ENCODE data around the gene SIN3B. TPM values are rescaled to one million over a fixed set of nuclear protein-coding genes. Genes with fewer than 3 reads are reported as not detected.

The SIN3B gene
- total RNA-seq, 5 donors from 2014 or later (not counting 1 experiment from before 2014, with no cell fraction given): 76.4 to 94.5 (median 84.1) TPM

DNA sequence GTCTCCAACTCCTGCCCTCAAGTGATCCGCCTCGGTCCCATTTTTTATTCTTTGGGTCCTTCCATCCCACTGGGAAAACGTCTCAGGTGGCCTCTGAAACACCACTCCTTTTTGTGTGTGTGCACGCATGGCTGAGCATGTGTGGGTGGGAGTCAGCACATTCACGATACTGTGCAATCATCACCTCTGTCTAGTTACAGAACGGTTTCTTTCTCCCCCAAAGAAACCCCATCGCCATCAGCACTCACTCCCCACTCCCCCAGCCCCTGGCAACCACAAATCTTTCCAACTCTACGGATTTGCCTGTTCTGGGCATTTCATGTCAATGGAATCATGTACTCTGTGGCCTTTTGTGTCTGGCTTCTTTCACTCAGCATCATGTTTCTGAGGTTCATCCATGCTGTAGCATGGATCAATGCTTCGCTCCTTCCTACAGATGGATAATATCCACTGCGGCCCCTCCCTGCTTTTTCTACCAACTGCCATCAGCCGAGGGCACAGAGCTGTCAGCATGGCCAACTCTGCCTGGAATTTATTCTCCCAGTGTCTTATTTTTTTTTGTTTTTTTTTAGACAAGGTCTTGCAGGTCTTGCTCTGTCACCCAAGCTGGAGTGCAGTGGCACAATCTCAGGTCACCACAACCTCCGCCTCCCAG lies 69.3 kb downstream of the SIN3B start:
- H3K27me3 Mint-ChIP-seq: peaks cover 22 to 23% of the 10 kb centered on the region in 2 donors
- ATAC-seq (replicated peaks in 1 of 4) (no peak), DNase-seq (no peak)
- H3K9me3 Mint-ChIP-seq: no peaks in the 10 kb centered on the region
- ChIA-PET CTCF (no interaction called here), POLR2A (no interaction called here)
- no peak overlapping the region for H3K4me3 ChIP-seq (ENCODE audit: control insufficient read depth in 1 of 2, extremely low read depth in 1 of 2, low read length in 1 of 2)
- peaks cover 15 to 32% (median 21%) of the 10 kb centered on the region in 3 donors for H3K4me1 Mint-ChIP-seq
- WGBS (ENCODE audit: insufficient coverage): 85% methylated on average over 9 of the region's 12 CpGs
- peak overlapping the region in 1 of 2 donors; percentile 63 for H3K27ac Mint-ChIP-seq
- H3K4me3 Mint-ChIP-seq: peak overlapping the region; percentile 63 to 76 (median 75)
- no peaks in the 10 kb centered on the region for H3K36me3 ChIP-seq (ENCODE audit: control insufficient read depth in 2 of 2, extremely low read depth in 1 of 2, insufficient read depth in 1 of 2, low read length in 1 of 2)
- no peaks in the 10 kb centered on the region for H3K36me3 Mint-ChIP-seq
- H3K27me3 ChIP-seq (replicated peaks in 1 of 2; ENCODE audit: control insufficient read depth in 2 of 2, extremely low read depth in 1 of 2, insufficient read depth in 2 of 2, low read length in 1 of 2): peaks cover 8 to 36% of the 10 kb centered on the region in 2 experiments
- no peak overlapping the region for H3K27ac ChIP-seq (ENCODE audit: low read length)
- H3K9me3 ChIP-seq: no peaks in the 10 kb centered on the region
- H3K4me1 ChIP-seq (ENCODE audit: control insufficient read depth in 1 of 2, extremely low read depth in 1 of 2, insufficient read depth in 2 of 2, low read length in 2 of 2): peaks cover 2 to 41% of the 10 kb centered on the region in 2 experiments

DNA sequence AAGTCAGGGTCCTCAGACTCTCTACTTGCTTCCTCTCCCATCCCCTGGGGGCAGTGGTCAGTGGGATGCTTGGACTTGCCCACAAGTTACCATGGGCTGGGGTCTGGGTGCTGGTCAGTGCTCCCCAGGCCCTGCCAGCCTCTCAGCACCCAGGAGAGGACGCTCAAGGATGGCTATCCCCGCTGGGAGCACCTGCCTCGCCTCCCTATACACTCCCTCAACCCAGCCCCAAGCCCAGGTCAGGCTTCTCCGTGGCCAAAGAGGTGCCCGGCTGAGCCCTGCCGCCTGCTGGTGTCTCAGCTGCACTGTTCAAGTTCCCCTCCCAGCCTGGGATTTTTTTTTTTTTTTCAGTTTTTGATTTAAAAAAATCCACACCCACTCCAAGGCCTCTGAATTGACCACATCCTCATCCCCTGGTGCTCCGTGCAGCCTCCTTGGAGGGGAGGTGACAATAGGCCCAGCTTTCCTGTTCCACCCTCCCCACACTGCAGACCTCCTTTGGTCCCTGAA lies 70.4 kb downstream of the SIN3B start:
- CTCF ChIA-PET: no interaction called here

DNA sequence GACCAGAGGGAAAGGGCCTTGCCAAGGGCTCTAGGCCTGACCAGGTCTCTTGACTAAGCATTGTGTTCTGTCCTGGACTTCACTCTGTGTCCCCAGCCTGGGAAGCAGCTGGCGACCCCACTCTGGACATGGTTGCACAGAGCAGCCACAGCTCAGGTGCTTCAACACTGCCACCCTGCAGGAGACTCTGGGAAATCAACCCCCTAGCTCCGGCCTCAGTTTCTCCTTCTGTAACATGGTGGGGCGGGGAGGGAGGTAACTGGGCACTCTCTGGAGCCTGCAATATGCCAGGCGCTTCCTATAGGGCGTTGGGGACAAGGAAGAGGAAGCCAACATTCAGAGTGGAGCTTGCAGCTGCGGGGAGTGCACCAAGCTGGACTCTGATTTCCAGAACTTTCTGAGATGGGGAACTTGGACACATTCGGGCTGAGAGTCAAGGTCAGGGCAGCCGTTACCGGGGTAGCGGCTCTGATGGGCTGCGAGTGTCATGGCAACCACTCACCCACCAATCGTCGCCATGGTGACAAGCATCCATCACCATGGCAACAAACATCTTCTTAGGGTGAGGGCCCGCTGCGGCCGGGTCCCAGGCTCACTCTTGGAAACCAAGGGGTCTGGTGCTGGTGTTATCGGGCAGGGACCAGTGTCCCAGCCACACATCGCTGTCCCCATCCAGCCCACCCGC lies 72.4 kb downstream of the SIN3B start:
- Mint-ChIP-seq H3K4me1 (peaks cover 11 to 21% (median 19%) of the 10 kb centered on the region in 3 donors), H3K27me3 (peaks cover 8 to 9% of the 10 kb centered on the region in 2 donors), H3K36me3 (no peaks in the 10 kb centered on the region), H3K9me3 (no peaks in the 10 kb centered on the region), H3K27ac (no peak overlapping the region), H3K4me3 (no peak overlapping the region)
- ChIA-PET POLR2A (no interaction called here), CTCF (no interaction called here)
- H3K27ac ChIP-seq (ENCODE audit: low read length): no peak overlapping the region
- no peak overlapping the region for H3K4me3 ChIP-seq (ENCODE audit: control insufficient read depth in 1 of 2, extremely low read depth in 1 of 2, low read length in 1 of 2)
- peaks cover under 1 to 22% of the 10 kb centered on the region in 2 experiments for H3K4me1 ChIP-seq (ENCODE audit: control insufficient read depth in 1 of 2, extremely low read depth in 1 of 2, insufficient read depth in 2 of 2, low read length in 2 of 2)
- DNase-seq (no peak), ATAC-seq (replicated peaks in 1 of 4) (no peak)
- no peaks in the 10 kb centered on the region for H3K36me3 ChIP-seq (ENCODE audit: control insufficient read depth in 2 of 2, extremely low read depth in 1 of 2, insufficient read depth in 1 of 2, low read length in 1 of 2)
- no peaks in the 10 kb centered on the region for H3K9me3 ChIP-seq
- 86% methylated on average over 13 of the region's 19 CpGs for WGBS (ENCODE audit: insufficient coverage)
- peaks cover 2 to 22% of the 10 kb centered on the region in 2 experiments for H3K27me3 ChIP-seq (replicated peaks in 1 of 2; ENCODE audit: control insufficient read depth in 2 of 2, extremely low read depth in 1 of 2, insufficient read depth in 2 of 2, low read length in 1 of 2)

More for the DNA sequence above, 70.4 kb downstream of the SIN3B start:
- Histone ChIP-seq H3K27ac (ENCODE audit: low read length) (no peak overlapping the region), H3K27me3 (replicated peaks in 1 of 2; ENCODE audit: control insufficient read depth in 2 of 2, extremely low read depth in 1 of 2, insufficient read depth in 2 of 2, low read length in 1 of 2) (peaks cover 8 to 35% of the 10 kb centered on the region in 2 experiments), H3K9me3 (no peaks in the 10 kb centered on the region), H3K4me3 (ENCODE audit: control insufficient read depth in 1 of 2, extremely low read depth in 1 of 2, low read length in 1 of 2) (no peak overlapping the region), H3K4me1 (ENCODE audit: control insufficient read depth in 1 of 2, extremely low read depth in 1 of 2, insufficient read depth in 2 of 2, low read length in 2 of 2) (peaks cover 2 to 31% of the 10 kb centered on the region in 2 experiments), H3K36me3 (ENCODE audit: control insufficient read depth in 2 of 2, extremely low read depth in 1 of 2, insufficient read depth in 1 of 2, low read length in 1 of 2) (no peaks in the 10 kb centered on the region)
- POLR2A ChIA-PET: no interaction called here
- peak in 2 of 35 experiments; percentile 23 to 33 for DNase-seq
- 5% methylated on average over 6 of the region's 7 CpGs for WGBS (ENCODE audit: insufficient coverage)
- Mint-ChIP-seq H3K4me1 (peaks cover 13 to 24% (median 21%) of the 10 kb centered on the region in 3 donors), H3K36me3 (no peaks in the 10 kb centered on the region), H3K27ac (peak overlapping the region in 1 of 2 donors; percentile 15), H3K4me3 (peak overlapping the region in 1 of 3 donors; percentile 30), H3K27me3 (peaks cover 20% of the 10 kb centered on the region in 2 donors), H3K9me3 (no peaks in the 10 kb centered on the region)
- peak in 1 of 4 experiments; percentile 23 for ATAC-seq (replicated peaks in 1 of 4)

DNA sequence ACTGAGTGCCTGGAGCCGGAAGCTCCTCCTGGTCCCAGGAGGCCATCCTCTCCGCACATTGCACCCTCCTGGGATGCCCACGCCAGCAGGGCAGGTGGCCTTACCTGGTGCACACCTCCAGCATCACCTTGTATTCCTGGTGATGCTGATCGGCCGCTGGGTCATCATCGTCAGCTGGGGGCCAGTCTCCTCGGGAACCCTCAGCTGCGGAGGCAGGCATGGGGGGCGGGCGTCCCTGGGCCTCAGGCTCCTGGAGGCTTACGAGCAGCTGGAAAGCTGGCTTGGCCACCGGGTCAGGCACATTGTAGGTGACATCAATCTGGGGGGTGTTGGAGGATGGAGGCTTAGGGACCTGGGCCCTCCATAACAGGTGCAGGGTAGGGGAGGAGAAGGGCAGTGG lies 73.3 kb downstream of the SIN3B start:
- 95% methylated on average over 10 of the region's 12 CpGs for WGBS (ENCODE audit: insufficient coverage)
- H3K27me3 ChIP-seq (replicated peaks in 1 of 2; ENCODE audit: control insufficient read depth in 2 of 2, extremely low read depth in 1 of 2, insufficient read depth in 2 of 2, low read length in 1 of 2): peaks cover 2 to 17% of the 10 kb centered on the region in 2 experiments
- H3K27me3 Mint-ChIP-seq: peaks cover 8 to 9% of the 10 kb centered on the region in 2 donors
- no peak for DNase-seq
- no peak overlapping the region for H3K27ac ChIP-seq (ENCODE audit: low read length)
- H3K4me1 ChIP-seq (ENCODE audit: control insufficient read depth in 1 of 2, extremely low read depth in 1 of 2, insufficient read depth in 2 of 2, low read length in 2 of 2): peaks cover 0 to 16% of the 10 kb centered on the region in 2 experiments
- H3K9me3 ChIP-seq: no peaks in the 10 kb centered on the region
- no peak overlapping the region for H3K4me3 Mint-ChIP-seq
- no peaks in the 10 kb centered on the region for H3K36me3 Mint-ChIP-seq
- H3K4me1 Mint-ChIP-seq: peaks cover 10 to 21% (median 17%) of the 10 kb centered on the region in 3 donors
- ChIA-PET POLR2A (no interaction called here), CTCF (no interaction called here)
- no peak for ATAC-seq (replicated peaks in 1 of 4)
- H3K4me3 ChIP-seq (ENCODE audit: control insufficient read depth in 1 of 2, extremely low read depth in 1 of 2, low read length in 1 of 2): no peak overlapping the region
- no peak overlapping the region for H3K27ac Mint-ChIP-seq
- no peaks in the 10 kb centered on the region for H3K9me3 Mint-ChIP-seq
- H3K36me3 ChIP-seq (ENCODE audit: control insufficient read depth in 2 of 2, extremely low read depth in 1 of 2, insufficient read depth in 1 of 2, low read length in 1 of 2): no peaks in the 10 kb centered on the region

DNA sequence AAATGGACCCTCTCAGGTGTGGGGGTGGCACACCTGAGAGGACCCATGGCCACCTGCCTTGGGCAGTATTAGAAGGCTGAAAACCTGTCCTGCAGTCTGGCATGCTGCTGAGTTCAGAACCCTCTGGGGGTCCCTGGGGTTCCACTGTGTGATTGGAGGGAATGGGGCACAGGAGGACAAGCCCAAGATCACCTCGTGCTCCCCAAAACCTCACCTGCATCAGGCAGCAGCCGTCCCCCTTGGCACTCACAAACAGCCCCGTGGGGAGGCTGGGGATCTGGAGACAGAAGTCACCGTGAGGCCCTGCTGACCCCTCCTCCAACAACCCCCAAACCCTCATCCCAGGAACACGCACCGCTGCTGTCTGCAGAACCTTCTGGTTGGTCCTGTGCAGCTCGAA lies 74.1 kb downstream of the SIN3B start:
- ChIA-PET POLR2A (no interaction called here), CTCF (no interaction called here)
- ATAC-seq (replicated peaks in 1 of 4) (no peak), DNase-seq (no peak)
- no CpG with 5 or more reads among the region's 7 CpGs for WGBS (ENCODE audit: insufficient coverage)
- H3K9me3 ChIP-seq: no peaks in the 10 kb centered on the region
- no peak overlapping the region for H3K27ac ChIP-seq (ENCODE audit: low read length)
- H3K27me3 ChIP-seq (replicated peaks in 1 of 2; ENCODE audit: control insufficient read depth in 2 of 2, extremely low read depth in 1 of 2, insufficient read depth in 2 of 2, low read length in 1 of 2): peaks cover 2 to 17% of the 10 kb centered on the region in 2 experiments
- H3K4me3 Mint-ChIP-seq: no peak overlapping the region
- H3K36me3 ChIP-seq (ENCODE audit: control insufficient read depth in 2 of 2, extremely low read depth in 1 of 2, insufficient read depth in 1 of 2, low read length in 1 of 2): no peaks in the 10 kb centered on the region
- peaks cover 0 to 12% of the 10 kb centered on the region in 2 experiments for H3K4me1 ChIP-seq (ENCODE audit: control insufficient read depth in 1 of 2, extremely low read depth in 1 of 2, insufficient read depth in 2 of 2, low read length in 2 of 2)
- peaks cover 6 to 17% (median 16%) of the 10 kb centered on the region in 3 donors for H3K4me1 Mint-ChIP-seq
- H3K9me3 Mint-ChIP-seq: no peaks in the 10 kb centered on the region
- peaks cover 5 to 6% of the 10 kb centered on the region in 2 donors for H3K27me3 Mint-ChIP-seq
- no peak overlapping the region for H3K4me3 ChIP-seq (ENCODE audit: control insufficient read depth in 1 of 2, extremely low read depth in 1 of 2, low read length in 1 of 2)
- H3K36me3 Mint-ChIP-seq: no peaks in the 10 kb centered on the region
- no peak overlapping the region for H3K27ac Mint-ChIP-seq

DNA sequence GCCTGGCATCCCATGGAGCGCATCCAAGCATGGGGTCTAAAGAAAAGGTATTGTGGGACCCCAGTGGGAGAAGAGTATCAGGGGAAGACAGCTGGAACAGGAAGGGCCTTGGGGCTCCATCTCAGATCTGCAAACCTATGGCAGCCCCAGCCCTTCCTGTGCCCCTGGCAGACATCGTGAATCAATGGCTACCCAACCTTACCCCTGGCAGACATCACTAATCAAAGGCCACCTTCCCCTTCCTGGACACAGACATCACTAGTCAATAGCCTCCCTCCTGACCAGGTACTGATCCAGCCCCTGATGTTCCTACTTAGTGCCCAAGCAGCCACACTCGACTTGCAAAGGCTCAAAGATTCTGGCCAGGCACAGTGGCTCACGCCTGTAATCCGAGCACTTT lies 75.4 kb downstream of the SIN3B start:
- peaks cover 0 to 17% of the 10 kb centered on the region in 2 experiments for H3K27me3 ChIP-seq (replicated peaks in 1 of 2; ENCODE audit: control insufficient read depth in 2 of 2, extremely low read depth in 1 of 2, insufficient read depth in 2 of 2, low read length in 1 of 2)
- Mint-ChIP-seq H3K27ac (no peak overlapping the region), H3K4me1 (peaks cover 2 to 6% (median 5%) of the 10 kb centered on the region in 3 donors), H3K9me3 (no peaks in the 10 kb centered on the region), H3K36me3 (no peaks in the 10 kb centered on the region), H3K27me3 (no peaks in the 10 kb centered on the region), H3K4me3 (no peak overlapping the region)
- WGBS (ENCODE audit: insufficient coverage): 20% methylated on average over 3 of the region's 5 CpGs
- ChIA-PET POLR2A (no interaction called here), CTCF (no interaction called here)
- DNase-seq (no peak), ATAC-seq (replicated peaks in 1 of 4) (no peak)
- no peaks in the 10 kb centered on the region for H3K9me3 ChIP-seq
- H3K36me3 ChIP-seq (ENCODE audit: control insufficient read depth in 2 of 2, extremely low read depth in 1 of 2, insufficient read depth in 1 of 2, low read length in 1 of 2): no peaks in the 10 kb centered on the region
- no peak overlapping the region for H3K27ac ChIP-seq (ENCODE audit: low read length)
- H3K4me1 ChIP-seq (ENCODE audit: control insufficient read depth in 1 of 2, extremely low read depth in 1 of 2, insufficient read depth in 2 of 2, low read length in 2 of 2): peaks cover 0 to 4% of the 10 kb centered on the region in 2 experiments
- no peak overlapping the region for H3K4me3 ChIP-seq (ENCODE audit: control insufficient read depth in 1 of 2, extremely low read depth in 1 of 2, low read length in 1 of 2)
